IPS DF 4.7 (cell line): Measurements from ENCODE around the gene ANKS4B.
"Not testable (repeated sequence)": the region's sequence is repeated elsewhere in the genome, so short reads cannot be mapped to it uniquely, and the experiment has no call there.

Experiments used
- DNase-seq: peaks from one replicate; pipeline ENCODE4 v3.0.0-alpha.2; 2013; ENCODE audit warnings: low spot score; ENCODE audit errors: extremely low read depth

The ANKS4B gene

GRCh38 chr16:21262779-21263639, 29.5 kb downstream of the ANKS4B start:
- DNase-seq, result no peak

GRCh38 chr16:21263640-21264570, 30.4 kb downstream of the ANKS4B start:
- DNase-seq, result no peak

- no peak for DNase-seq
Observed at GRCh38 chr16:21264571-21265036, 31.1 kb downstream of the ANKS4B start.

GRCh38 chr16:21265104-21265837, 31.8 kb downstream of the ANKS4B start:
- DNase-seq, result no peak

- DNase-seq, result no peak
Observed at GRCh38 chr16:21267298-21267697, 33.8 kb downstream of the ANKS4B start.

GRCh38 chr16:21268236-21268635, 34.7 kb downstream of the ANKS4B start:
- DNase-seq, result no peak

GRCh38 chr16:21272253-21272652, 38.8 kb downstream of the ANKS4B start:
- no peak for DNase-seq

GRCh38 chr16:21272763-21273162, 39.3 kb downstream of the ANKS4B start:
- DNase-seq, result not testable (repeated sequence)

GRCh38 chr16:21274172-21274726, 40.8 kb downstream of the ANKS4B start:
- DNase-seq, result no peak

GRCh38 chr16:21275529-21275928, 42.0 kb downstream of the ANKS4B start:
- DNase-seq, result no peak

- DNase-seq, result no peak
Observed at GRCh38 chr16:21276090-21276489, 42.6 kb downstream of the ANKS4B start.

GRCh38 chr16:21277045-21277926, 43.8 kb downstream of the ANKS4B start:
- no peak for DNase-seq

- no peak for DNase-seq
Observed at GRCh38 chr16:21277927-21278706, 44.6 kb downstream of the ANKS4B start, which contains the start of gene CRYM. Gene CRYM, minus strand, starts transcription at chr16:21278290. Its CDS starts 39 bp downstream, at chr16:21278251.

- no peak for DNase-seq
Observed at GRCh38 chr16:21279501-21279900, 46.0 kb downstream of the ANKS4B start.

GRCh38 chr16:21281698-21282389, 48.3 kb downstream of the ANKS4B start:
- no peak for DNase-seq

GRCh38 chr16:21283521-21284289, 50.2 kb downstream of the ANKS4B start:
- DNase-seq, result no peak

GRCh38 chr16:21284414-21284813, 50.9 kb downstream of the ANKS4B start:
- DNase-seq, result no peak

GRCh38 chr16:21285314-21285713, 51.8 kb downstream of the ANKS4B start:
- no peak for DNase-seq
